D721Med (cell line): Measurements from ENCODE around the gene GNAQ.

Experiments
- DNase-seq: peaks from one replicate; pipeline ENCODE4 v3.0.0; 2011; ENCODE audit warnings: low spot score; ENCODE audit not compliant: insufficient read length
- FAIRE-seq: peaks from 2 replicates; lab custom pipeline; 2011; peaks lifted over from hg19 to GRCh38; lab: Jason Lieb, UNC
- CTCF ChIP-seq: IDR thresholded peaks from 2 replicates; pipeline ENCODE4 v1.5.1; 2012; ENCODE audit warnings: mild to moderate bottlenecking, control low read depth; ENCODE audit not compliant: insufficient read depth; ENCODE audit errors: missing control alignments

The GNAQ gene

GRCh38 chr9:78026947-78027346, 4.7 kb downstream of the GNAQ start:
- TF ChIP-seq CTCF, result no peak
- DNase-seq (no peak), FAIRE-seq (no peak)

- FAIRE-seq, result no peak
- TF ChIP-seq CTCF, result no peak
- DNase-seq, result no peak
Observed at GRCh38 chr9:78026416-78026815, 5.2 kb downstream of the GNAQ start.

- DNase-seq (no peak), FAIRE-seq (no peak)
- no peak for TF ChIP-seq CTCF
Observed at GRCh38 chr9:78025186-78025585, 6.4 kb downstream of the GNAQ start.

GRCh38 chr9:78023003-78023741, 8.4 kb downstream of the GNAQ start:
- TF ChIP-seq CTCF, result no peak
- DNase-seq (no peak), FAIRE-seq (no peak)

- FAIRE-seq, result no peak
- DNase-seq, result no peak
- TF ChIP-seq CTCF, result no peak
Observed at GRCh38 chr9:78021697-78022096, 9.9 kb downstream of the GNAQ start.

- no peak for DNase-seq
- FAIRE-seq, result no peak
Observed at GRCh38 chr9:78017190-78017693, 14.4 kb downstream of the GNAQ start.

More at GRCh38 chr9:78017190-78017693, 14.4 kb downstream of the GNAQ start:
- TF ChIP-seq CTCF, result no peak
